GM12892 (cell line): ENCODE measurements around the gene SPRYD3.

Experiments used
- POLR2A ChIP-seq: IDR thresholded peaks from 2 replicates; pipeline ENCODE4 v1.6.1; 2011; ENCODE audit warnings: low read depth, low read length, control low read depth
- POLR2AphosphoS5 ChIP-seq: IDR thresholded peaks from 2 replicates; pipeline ENCODE4 v1.6.1; 2011; ENCODE audit warnings: low read depth, low read length, control low read depth

- TF ChIP-seq POLR2AphosphoS5 (no peak), POLR2A (no peak)
Measured at GRCh38 chr12:53103860-53104305, 24.7 kb upstream of the SPRYD3 start.
